T-helper 1 cell treated with Interleukin-12 subunit alpha and Interleukin-12 subunit beta and Interleukin-4 antibody, amounts not matched to agents 30 ng/mL and 1 ng/mL, for 36 hours (primary cell): ENCODE data around the gene EDA2R. TPM values are rescaled to one million over a fixed set of nuclear protein-coding genes. Genes with fewer than 3 reads are reported as not detected.

Experiments
- intact Hi-C: fragments of 100-400 bp; cut with micrococcal nuclease; formaldehyde crosslinking; loops from one replicate; pipeline ENCODE4 v1.15.1; 2024
- total RNA-seq: library from RNA; stranded (reverse); gene quantifications from 2 replicates; pipeline ENCODE4 v1.2.3, GENCODE V29; 2022

EDA2R gene
- total RNA-seq, 1 donor from 2014 or later = 5.8 TPM

DNA sequence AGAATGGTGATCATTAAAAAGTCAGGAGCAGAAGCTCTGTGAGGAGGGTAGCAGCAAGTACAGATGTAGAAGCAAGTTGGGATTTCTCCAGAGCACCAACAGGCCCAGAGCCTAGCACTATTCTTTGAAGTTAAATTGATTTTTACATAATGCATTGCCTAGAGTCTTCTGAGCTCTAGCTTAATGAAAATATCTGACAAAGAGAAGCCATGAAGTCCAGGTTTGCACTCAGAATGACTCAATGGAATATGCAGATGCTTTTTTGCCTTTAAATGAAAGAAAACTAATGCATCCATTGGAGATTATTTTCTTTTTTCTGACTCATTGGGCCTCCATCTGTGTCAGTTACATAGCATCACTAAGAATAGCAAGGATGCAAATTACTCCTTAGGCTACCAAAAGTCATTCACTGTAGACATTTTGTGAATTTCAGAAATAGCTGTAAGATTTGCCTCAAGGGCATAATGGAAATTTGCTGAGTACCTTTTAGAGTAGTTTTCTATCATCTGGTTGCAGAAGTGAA lies 91.0 kb downstream of the EDA2R start:
- intact Hi-C loops = no loop called here
